HepG2 (cell line): ENCODE results near the gene ANKRD11. TPM values are rescaled to one million over a fixed set of nuclear protein-coding genes. Genes with fewer than 3 reads are reported as not detected.

Experiments
- CENPX ChIP-seq: sonication (generic); formaldehyde crosslinking; IDR thresholded peaks from 2 replicates; pipeline ENCODE4 v1.9.0; 2021; ENCODE audit warnings: mild to moderate bottlenecking, missing genetic modification reagents, moderate library complexity
- DNMT3B ChIP-seq: conservative IDR thresholded peaks from 2 replicates; pipeline ENCODE4 v1.6.1; 2016; ENCODE audit warnings: missing biosample characterization, control low read depth
- ELF4 ChIP-seq: sonication (generic); formaldehyde crosslinking; IDR thresholded peaks from 2 replicates; pipeline ENCODE4 v1.5.0; 2020; ENCODE audit warnings: missing genetic modification reagents, mild to moderate bottlenecking, moderate library complexity, borderline replicate concordance
- FOXO1 ChIP-seq: sonication (generic); formaldehyde crosslinking; IDR thresholded peaks from 2 replicates; pipeline ENCODE4 v1.4.0; 2020; ENCODE audit warnings: missing genetic modification reagents
- FOXP1 ChIP-seq, 2 experiments: fragments of 450-650 bp in 1 of 2; IDR thresholded peaks; 2 replicates each; pipeline ENCODE4 v1.6.1; 2017 to 2018; ENCODE audit warnings: antibody characterized with exemption in 1 of 2
- GLI4 ChIP-seq: sonication (generic); formaldehyde crosslinking; IDR thresholded peaks from 2 replicates; pipeline ENCODE4 v1.5.1; 2020; ENCODE audit warnings: missing genetic modification reagents, mild to moderate bottlenecking, moderate library complexity, borderline replicate concordance
- NR2F6 ChIP-seq, 2 experiments: IDR thresholded peaks; 2 replicates each; pipeline ENCODE4 v1.6.1; 2016; ENCODE audit warnings: antibody characterized with exemption in 1 of 2, mild to moderate bottlenecking in 1 of 2
- SNRNP70 ChIP-seq: fragments of 200-400 bp; formaldehyde crosslinking; IDR thresholded peaks from 2 replicates; pipeline ENCODE4 v1.6.1; 2017; ENCODE audit warnings: mild to moderate bottlenecking, low read depth, low read length, moderate library complexity
- ZEB1 ChIP-seq: IDR thresholded peaks from 2 replicates; pipeline ENCODE4 v1.6.1; 2012; ENCODE audit warnings: mild to moderate bottlenecking, low read depth, inconsistent platforms; ENCODE audit not compliant: insufficient replicate concordance
- ZNF121 ChIP-seq: sonication (generic); formaldehyde crosslinking; IDR thresholded peaks from 2 replicates; pipeline ENCODE4 v1.5.0; 2020; ENCODE audit warnings: mild to moderate bottlenecking, missing genetic modification reagents
- ZNF292 ChIP-seq: sonication (generic); formaldehyde crosslinking; IDR thresholded peaks from 2 replicates; pipeline ENCODE4 v1.8.1; 2022; ENCODE audit warnings: mild to moderate bottlenecking, low read depth, missing genetic modification reagents, borderline replicate concordance
- ZNF326 ChIP-seq: sonication (generic); formaldehyde crosslinking; IDR thresholded peaks from 2 replicates; pipeline ENCODE4 v1.4.0; 2020; ENCODE audit warnings: missing genetic modification reagents, borderline replicate concordance
- polyA plus RNA-seq, 8 experiments: library from polyadenylated mRNA; depleted of rRNA in 3 of 8; stranded (reverse) in 7 of 8; unstranded in 1 of 8; fragments of >200 nt; fragmentation: Illumina TruSeq in 4 of 8; extraction: Trizol in 4 of 8; gene quantifications; 2 replicates each; pipeline versions ENCODE4 v1.2.1 to v1.2.3, GENCODE V29; 2011 to 2016; ENCODE audit warnings: low read depth in 4 of 8, missing spikeins in 1 of 8, mixed read lengths in 1 of 8; ENCODE audit not compliant: insufficient read depth in 1 of 8
- total RNA-seq, 5 experiments: library from RNA; depleted of rRNA; stranded (reverse); fragments of >200 nt; fragmentation: Illumina TruSeq; extraction: Trizol; gene quantifications; 2 replicates each; pipeline ENCODE4 v1.2.3, GENCODE V29; 2016; ENCODE audit warnings: low read depth in 1 of 5
- TF ChIP-seq, protein P1 (sequence below): sonication (generic); formaldehyde crosslinking; IDR thresholded peaks from 2 replicates; pipeline ENCODE4 v1.5.1; 2020; ENCODE audit warnings: mild to moderate bottlenecking, missing genetic modification reagents, moderate library complexity
- TF ChIP-seq, protein P2 (sequence below): IDR thresholded peaks from 2 replicates; pipeline ENCODE4 v1.6.1; 2012; ENCODE audit warnings: low read depth, low read length, improper control_type of control experiment
- TF ChIP-seq, protein P3 (sequence below): sonication (generic); formaldehyde crosslinking; IDR thresholded peaks from 2 replicates; pipeline ENCODE4 v1.4.0; 2020; ENCODE audit warnings: mild to moderate bottlenecking, missing genetic modification reagents, borderline replicate concordance
- TF ChIP-seq, protein P4 (sequence below): sonication (generic); formaldehyde crosslinking; IDR thresholded peaks from 2 replicates; pipeline ENCODE4 v1.4.0; 2020; ENCODE audit warnings: mild to moderate bottlenecking, missing genetic modification reagents

Gene ANKRD11
- total and polyA plus RNA-seq, 2 of the 13 experiments (the other 11 are each of a cell fraction or from before 2014, with no cell fraction given), result 21.4 to 38.4 TPM

DNA sequence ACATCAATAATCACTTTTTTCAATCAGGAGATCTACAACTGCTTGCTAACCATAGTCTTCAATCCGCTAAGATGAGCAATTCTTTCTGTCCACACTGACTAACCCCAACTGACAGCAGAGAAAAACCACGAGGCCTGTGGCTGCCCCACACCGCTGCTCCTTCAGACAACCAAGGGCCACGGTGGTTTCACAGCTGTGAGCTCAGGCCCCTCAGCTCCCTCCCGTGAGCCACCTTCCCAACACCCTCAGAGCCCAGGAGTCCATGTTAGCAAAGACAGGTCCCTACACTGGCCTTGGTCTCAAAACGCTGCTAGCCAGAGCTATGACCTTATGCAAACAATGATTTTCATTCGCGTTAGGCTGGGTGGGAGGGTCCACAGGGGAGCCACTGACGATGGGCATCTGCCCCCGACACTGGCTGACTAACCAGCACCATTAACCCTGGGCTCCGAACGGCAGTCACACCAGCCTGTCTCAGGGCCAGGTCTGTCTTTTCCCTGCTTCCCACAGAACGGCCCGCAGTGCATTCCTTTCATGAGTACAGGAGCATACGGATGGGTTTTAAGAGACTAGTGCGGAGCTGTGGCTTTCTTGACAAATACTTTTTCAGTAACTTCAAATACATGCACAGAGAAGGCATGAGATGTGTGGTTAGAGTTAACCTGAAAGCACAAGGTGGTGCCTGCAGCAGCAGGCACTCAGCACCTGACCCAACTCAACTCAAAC lies 67.3 kb downstream of the ANKRD11 start (continued):
- TF ChIP-seq, protein P1, sequence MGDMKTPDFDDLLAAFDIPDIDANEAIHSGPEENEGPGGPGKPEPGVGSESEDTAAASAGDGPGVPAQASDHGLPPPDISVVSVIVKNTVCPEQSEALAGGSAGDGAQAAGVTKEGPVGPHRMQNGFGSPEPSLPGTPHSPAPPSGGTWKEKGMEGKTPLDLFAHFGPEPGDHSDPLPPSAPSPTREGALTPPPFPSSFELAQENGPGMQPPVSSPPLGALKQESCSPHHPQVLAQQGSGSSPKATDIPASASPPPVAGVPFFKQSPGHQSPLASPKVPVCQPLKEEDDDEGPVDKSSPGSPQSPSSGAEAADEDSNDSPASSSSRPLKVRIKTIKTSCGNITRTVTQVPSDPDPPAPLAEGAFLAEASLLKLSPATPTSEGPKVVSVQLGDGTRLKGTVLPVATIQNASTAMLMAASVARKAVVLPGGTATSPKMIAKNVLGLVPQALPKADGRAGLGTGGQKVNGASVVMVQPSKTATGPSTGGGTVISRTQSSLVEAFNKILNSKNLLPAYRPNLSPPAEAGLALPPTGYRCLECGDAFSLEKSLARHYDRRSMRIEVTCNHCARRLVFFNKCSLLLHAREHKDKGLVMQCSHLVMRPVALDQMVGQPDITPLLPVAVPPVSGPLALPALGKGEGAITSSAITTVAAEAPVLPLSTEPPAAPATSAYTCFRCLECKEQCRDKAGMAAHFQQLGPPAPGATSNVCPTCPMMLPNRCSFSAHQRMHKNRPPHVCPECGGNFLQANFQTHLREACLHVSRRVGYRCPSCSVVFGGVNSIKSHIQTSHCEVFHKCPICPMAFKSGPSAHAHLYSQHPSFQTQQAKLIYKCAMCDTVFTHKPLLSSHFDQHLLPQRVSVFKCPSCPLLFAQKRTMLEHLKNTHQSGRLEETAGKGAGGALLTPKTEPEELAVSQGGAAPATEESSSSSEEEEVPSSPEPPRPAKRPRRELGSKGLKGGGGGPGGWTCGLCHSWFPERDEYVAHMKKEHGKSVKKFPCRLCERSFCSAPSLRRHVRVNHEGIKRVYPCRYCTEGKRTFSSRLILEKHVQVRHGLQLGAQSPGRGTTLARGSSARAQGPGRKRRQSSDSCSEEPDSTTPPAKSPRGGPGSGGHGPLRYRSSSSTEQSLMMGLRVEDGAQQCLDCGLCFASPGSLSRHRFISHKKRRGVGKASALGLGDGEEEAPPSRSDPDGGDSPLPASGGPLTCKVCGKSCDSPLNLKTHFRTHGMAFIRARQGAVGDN (CRISPR knock-in tag), result peak; percentile 93
- TF ChIP-seq ZNF292 (CRISPR knock-in tag), result peak; percentile 82; the same call in 1 of the 2 replicates
- TF ChIP-seq NR2F6 (IDR thresholded peaks at IDR 0.05), result no peak
- peak; percentile 50 for TF ChIP-seq NR2F6 (CRISPR knock-in tag; IDR thresholded peaks at IDR 0.05)
- TF ChIP-seq FOXP1 (IDR thresholded peaks at IDR 0.05), result no peak
- TF ChIP-seq FOXP1 (CRISPR knock-in tag; IDR thresholded peaks at IDR 0.05), result no peak
- TF ChIP-seq, protein P2, sequence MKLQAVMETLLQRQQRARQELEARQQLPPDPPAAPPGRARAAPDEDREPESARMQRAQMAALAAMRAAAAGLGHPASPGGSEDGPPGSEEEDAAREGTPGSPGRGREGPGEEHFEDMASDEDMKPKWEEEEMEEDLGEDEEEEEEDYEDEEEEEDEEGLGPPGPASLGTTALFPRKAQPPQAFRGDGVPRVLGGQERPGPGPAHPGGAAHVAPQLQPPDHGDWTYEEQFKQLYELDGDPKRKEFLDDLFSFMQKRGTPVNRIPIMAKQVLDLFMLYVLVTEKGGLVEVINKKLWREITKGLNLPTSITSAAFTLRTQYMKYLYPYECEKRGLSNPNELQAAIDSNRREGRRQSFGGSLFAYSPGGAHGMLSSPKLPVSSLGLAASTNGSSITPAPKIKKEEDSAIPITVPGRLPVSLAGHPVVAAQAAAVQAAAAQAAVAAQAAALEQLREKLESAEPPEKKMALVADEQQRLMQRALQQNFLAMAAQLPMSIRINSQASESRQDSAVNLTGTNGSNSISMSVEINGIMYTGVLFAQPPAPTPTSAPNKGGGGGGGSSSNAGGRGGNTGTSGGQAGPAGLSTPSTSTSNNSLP, result peak; percentile 78
- TF ChIP-seq GLI4 (CRISPR knock-in tag), result no peak
- no peak for TF ChIP-seq ZNF326 (CRISPR knock-in tag)
- TF ChIP-seq SNRNP70, result no peak
- TF ChIP-seq FOXO1, result peak; percentile 54; the same call in 1 of the 2 replicates
- TF ChIP-seq, protein P3, sequence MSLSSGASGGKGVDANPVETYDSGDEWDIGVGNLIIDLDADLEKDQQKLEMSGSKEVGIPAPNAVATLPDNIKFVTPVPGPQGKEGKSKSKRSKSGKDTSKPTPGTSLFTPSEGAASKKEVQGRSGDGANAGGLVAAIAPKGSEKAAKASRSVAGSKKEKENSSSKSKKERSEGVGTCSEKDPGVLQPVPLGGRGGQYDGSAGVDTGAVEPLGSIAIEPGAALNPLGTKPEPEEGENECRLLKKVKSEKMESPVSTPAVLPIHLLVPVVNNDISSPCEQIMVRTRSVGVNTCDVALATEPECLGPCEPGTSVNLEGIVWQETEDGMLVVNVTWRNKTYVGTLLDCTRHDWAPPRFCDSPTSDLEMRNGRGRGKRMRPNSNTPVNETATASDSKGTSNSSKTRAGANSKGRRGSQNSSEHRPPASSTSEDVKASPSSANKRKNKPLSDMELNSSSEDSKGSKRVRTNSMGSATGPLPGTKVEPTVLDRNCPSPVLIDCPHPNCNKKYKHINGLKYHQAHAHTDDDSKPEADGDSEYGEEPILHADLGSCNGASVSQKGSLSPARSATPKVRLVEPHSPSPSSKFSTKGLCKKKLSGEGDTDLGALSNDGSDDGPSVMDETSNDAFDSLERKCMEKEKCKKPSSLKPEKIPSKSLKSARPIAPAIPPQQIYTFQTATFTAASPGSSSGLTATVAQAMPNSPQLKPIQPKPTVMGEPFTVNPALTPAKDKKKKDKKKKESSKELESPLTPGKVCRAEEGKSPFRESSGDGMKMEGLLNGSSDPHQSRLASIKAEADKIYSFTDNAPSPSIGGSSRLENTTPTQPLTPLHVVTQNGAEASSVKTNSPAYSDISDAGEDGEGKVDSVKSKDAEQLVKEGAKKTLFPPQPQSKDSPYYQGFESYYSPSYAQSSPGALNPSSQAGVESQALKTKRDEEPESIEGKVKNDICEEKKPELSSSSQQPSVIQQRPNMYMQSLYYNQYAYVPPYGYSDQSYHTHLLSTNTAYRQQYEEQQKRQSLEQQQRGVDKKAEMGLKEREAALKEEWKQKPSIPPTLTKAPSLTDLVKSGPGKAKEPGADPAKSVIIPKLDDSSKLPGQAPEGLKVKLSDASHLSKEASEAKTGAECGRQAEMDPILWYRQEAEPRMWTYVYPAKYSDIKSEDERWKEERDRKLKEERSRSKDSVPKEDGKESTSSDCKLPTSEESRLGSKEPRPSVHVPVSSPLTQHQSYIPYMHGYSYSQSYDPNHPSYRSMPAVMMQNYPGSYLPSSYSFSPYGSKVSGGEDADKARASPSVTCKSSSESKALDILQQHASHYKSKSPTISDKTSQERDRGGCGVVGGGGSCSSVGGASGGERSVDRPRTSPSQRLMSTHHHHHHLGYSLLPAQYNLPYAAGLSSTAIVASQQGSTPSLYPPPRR (CRISPR knock-in tag), result peak; percentile 41; the same call in 1 of the 2 replicates
- no peak for TF ChIP-seq ZNF121
- no peak for TF ChIP-seq CENPX (CRISPR knock-in tag)
- TF ChIP-seq ZEB1, result peak; percentile 8
- TF ChIP-seq DNMT3B (CRISPR knock-in tag), result no peak
- TF ChIP-seq, protein P4, sequence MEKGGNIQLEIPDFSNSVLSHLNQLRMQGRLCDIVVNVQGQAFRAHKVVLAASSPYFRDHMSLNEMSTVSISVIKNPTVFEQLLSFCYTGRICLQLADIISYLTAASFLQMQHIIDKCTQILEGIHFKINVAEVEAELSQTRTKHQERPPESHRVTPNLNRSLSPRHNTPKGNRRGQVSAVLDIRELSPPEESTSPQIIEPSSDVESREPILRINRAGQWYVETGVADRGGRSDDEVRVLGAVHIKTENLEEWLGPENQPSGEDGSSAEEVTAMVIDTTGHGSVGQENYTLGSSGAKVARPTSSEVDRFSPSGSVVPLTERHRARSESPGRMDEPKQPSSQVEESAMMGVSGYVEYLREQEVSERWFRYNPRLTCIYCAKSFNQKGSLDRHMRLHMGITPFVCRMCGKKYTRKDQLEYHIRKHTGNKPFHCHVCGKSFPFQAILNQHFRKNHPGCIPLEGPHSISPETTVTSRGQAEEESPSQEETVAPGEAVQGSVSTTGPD (CRISPR knock-in tag), result no peak
- TF ChIP-seq ELF4 (CRISPR knock-in tag), result no peak
